ENCODE results near the gene POU5F1. TPM values are rescaled to one million over a fixed set of nuclear protein-coding genes. Genes with fewer than 3 reads are reported as not detected.
A peak's percentile ranks its signal among the peaks of the same experiment; 100 is the strongest.

POU5F1 gene
- total RNA-seq, 1 donor from 2014 or later = 0.94 TPM

DNA sequence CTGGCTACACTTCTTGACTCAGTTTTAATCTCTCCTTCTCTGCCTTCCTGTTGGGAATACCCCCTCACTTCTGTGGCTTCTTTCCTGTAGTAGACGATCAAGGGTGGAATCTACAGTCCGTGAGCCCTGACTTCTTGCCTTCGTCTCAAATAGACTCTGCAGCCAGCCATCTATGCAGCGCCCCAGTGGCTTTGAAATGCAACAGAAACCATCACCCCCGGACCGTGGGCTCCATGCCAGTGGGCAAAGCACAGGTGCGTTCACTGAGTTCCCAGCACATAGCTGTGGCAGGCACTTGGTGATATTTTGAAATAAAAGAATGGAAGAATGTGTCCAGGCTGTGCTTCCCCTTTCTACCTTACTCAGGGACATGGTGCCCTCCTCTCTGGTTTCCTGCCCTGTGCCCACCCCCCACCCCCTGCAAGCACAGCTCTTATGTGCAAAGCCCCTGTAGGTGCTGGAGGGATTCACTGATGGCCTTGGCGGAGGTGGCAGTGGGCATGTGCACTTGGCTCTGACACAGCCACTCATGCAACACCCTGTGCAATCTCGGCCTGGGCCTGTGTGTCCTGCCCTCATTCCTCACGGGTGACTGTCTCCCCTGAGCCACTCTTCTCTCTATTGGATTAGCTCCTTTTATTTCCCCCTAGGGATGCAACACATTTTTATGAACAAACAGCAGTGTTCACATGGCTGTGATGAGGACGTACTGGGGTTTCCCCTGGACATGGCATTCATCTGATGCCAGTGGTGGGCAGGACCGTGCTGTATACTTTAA is 44.7 kb downstream of the POU5F1 start:
- intact Hi-C loops (cut with DNase I) = no loop called here
- DNase-seq = no peak
- ATAC-seq (ENCODE audit: poor library complexity) = peak; percentile 45

DNA sequence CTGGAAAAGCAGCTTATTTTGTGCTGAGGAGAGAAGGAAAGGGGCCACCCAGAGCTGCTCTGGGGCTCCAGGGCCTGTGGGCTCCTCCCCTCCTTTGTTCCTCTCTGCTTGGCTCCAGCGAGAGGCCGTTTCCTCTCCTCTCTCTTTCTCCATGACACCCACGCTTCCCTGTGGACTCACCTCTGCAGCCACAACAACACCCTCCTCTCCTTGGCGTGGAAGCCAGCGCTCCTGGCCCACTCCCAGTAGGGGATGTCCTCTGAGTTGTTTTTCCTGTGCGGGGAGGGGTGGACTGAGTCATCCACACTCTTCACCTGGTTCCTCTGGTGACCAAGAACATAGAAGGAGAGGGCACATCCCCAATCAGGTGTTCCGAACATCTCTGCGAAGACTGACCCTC is 45.3 kb downstream of the POU5F1 start:
- peak; percentile 14 for ATAC-seq (ENCODE audit: poor library complexity)
- intact Hi-C loops (cut with DNase I) = no loop called here
- DNase-seq = no peak

DNA sequence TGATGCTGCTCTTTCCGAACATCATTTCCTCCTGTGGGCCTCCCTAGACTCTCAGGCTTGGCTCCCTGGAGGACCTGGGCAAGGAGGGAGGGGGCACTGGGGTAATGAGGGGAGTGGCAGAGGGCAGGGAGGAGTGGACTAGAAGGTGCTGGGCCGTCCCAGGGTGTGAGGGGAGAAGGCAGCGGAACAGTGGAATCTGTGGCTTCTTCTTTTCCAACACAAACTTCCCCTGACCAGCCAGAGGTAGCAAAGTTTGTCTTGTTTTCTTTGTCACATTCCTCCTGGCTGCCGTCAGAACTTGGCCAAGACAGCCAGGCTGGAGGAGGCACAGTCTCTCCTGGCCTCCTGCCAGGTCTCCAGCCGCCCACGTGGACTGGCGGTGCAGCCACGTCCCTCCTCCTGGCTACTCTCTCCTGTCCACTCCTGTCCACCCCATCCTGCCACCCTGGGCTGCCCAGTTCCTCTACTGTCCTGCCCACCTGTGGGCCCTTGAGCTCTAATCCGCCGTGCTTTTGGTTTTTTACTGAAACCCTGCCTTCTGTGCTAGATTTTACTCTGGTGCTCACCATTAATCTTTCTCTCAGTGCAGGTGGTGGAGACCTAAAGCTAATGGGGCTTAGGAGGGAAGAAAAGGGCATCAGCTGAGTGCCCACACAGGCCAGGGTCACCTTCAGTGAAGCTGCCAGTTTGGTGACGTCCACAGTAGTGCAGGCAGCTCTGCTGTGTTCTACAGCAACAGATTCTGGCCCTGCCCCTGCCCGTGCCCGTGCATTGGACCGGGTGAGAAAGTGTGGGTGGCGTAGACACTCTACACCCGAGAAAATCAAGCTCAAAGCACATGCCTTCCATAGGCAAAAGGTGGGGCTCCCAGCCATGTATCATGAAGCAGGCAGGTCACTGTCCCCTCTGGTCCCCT is 47.4 kb downstream of the POU5F1 start:
- DNase-seq (peak; percentile 63), ATAC-seq (ENCODE audit: poor library complexity) (peak; percentile 82)
- intact Hi-C loops (cut with DNase I) = no loop called here

GRCh38 chr6:31121131-31121790 is 49.2 kb downstream of the POU5F1 start:
- no peak for ATAC-seq (ENCODE audit: poor library complexity)
- intact Hi-C loops (cut with DNase I) = no loop called here
- no peak for DNase-seq

GRCh38 chr6:31120151-31120915 is 50.1 kb downstream of the POU5F1 start, which contains the start of gene CDSN:
Gene CDSN, minus strand, starts transcription at chr6:31120446. Its CDS starts 27 bp downstream, at chr6:31120419.
- no peak for DNase-seq
- intact Hi-C loops (cut with DNase I) = no loop called here

DNA sequence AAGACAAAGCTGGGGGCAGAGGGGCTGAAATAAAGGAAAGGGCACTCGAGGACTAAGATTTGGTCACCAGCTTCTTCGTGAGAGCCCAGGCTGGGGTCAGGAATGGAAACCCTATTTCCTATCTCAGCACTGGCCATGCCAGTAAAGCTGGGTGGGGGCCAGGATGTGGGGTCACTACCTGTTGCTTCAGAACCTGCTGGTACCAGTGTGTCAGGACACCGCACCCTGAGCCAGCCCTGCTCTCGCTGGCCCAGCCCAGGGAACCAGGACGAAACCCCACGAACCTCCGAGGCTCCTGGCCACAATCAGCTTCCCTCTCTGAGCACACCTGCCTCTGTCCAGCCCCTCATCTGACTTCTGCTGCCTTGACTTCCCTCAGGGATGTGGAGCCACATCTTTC is 52.3 kb downstream of the POU5F1 start:
- ATAC-seq (ENCODE audit: poor library complexity) = no peak
- DNase-seq = no peak
- intact Hi-C loops (cut with DNase I) = no loop called here

More at GRCh38 chr6:31120151-31120915, 50.1 kb downstream of the POU5F1 start, which contains the start of gene CDSN:
- no peak for ATAC-seq (ENCODE audit: poor library complexity)

DNA sequence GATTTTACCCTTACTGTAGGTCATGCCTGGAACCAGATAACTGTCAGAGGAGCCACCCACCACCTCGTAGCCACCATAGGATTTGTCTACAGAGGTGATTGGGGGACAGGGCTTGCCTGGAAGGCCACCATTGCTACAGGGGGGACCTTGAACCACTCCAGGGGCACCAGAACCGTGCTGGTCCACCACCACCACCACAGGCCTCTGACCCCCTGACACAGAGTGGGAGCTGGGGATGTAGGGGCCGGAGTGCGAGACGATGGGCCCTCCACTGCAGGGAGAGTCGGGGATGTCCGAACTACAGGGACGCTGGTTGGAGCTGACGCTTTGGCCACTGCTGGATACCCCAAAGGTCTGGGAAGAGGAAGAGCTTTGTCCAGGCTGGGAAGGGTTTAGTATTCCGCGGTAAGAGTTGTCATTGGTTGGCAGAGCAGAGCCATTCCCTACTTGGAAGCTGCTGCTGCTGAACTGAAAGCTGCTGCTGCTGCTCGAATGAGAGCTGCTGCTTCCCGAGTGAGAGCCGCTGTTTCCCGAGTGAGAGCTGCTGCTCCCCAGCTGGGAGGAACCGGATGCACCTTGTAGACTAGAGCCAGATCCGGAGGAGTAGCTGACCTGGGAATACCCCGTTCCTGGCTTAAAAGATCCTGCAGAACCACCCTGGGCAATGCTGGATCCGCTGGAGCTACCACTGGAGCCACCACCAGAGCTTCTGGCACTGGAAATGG is 53.7 kb downstream of the POU5F1 start:
- intact Hi-C loops (cut with DNase I) = no loop called here
- DNase-seq = peak; percentile 61
- ATAC-seq (ENCODE audit: poor library complexity) = peak; percentile 10

- no peak for DNase-seq
- no peak for ATAC-seq (ENCODE audit: poor library complexity)
- intact Hi-C loops (cut with DNase I) = no loop called here
These were observed 54.4 kb downstream of the POU5F1 start for GRCh38 chr6:31115941-31116560.

- ATAC-seq (ENCODE audit: poor library complexity) (peak; percentile 47), DNase-seq (no peak)
- intact Hi-C loops (cut with DNase I) = no loop called here
These were observed 55.3 kb downstream of the POU5F1 start for GRCh38 chr6:31114970-31115849.

GRCh38 chr6:31114541-31114878 is 56.0 kb downstream of the POU5F1 start, which contains the start of gene PSORS1C1:
Gene PSORS1C1, plus strand, starts transcription at chr6:31114800. Its CDS starts 14,833 bp downstream, at chr6:31129633.
- ATAC-seq (ENCODE audit: poor library complexity) (peak; percentile 95), DNase-seq (peak; percentile 91)

More at GRCh38 chr6:31114541-31114878, 56.0 kb downstream of the POU5F1 start, which contains the start of gene PSORS1C1:
- intact Hi-C loops (cut with DNase I) = no loop called here

Other genes with a start within 250 kb of the POU5F1 start
- not detected for gene SFTA2, start 238.5 kb downstream of the POU5F1 start, total RNA-seq
- gene MUCL3, start 229.7 kb downstream of the POU5F1 start, total RNA-seq = not detected
- gene MUC21, start 187.0 kb downstream of the POU5F1 start, total RNA-seq = not detected
- 0.19 TPM for gene MUC22, start 160.2 kb downstream of the POU5F1 start, total RNA-seq
- not detected for gene C6orf15, start 58.1 kb downstream of the POU5F1 start, total RNA-seq
- gene PSORS1C1, start 55.9 kb downstream of the POU5F1 start, total RNA-seq = 1.2 TPM
- not detected for gene CDSN, start 50.2 kb downstream of the POU5F1 start, total RNA-seq
- gene PSORS1C2, start 31.6 kb downstream of the POU5F1 start, total RNA-seq = not detected
- 10.9 TPM for gene CCHCR1, start 12.9 kb downstream of the POU5F1 start, total RNA-seq
- gene TCF19, start 12.1 kb downstream of the POU5F1 start, total RNA-seq = 3.6 TPM
- gene HLA-C, start 101.4 kb upstream of the POU5F1 start, total RNA-seq = 156 TPM
- 398 TPM for gene HLA-B, start 186.5 kb upstream of the POU5F1 start, total RNA-seq
- 9.2 TPM for gene MICA, start 232.9 kb upstream of the POU5F1 start, total RNA-seq